HUES48 (cell line): ENCODE results near the gene SPRYD7.

Source experiments
- H3K27ac ChIP-seq: one replicate; pipeline ENCODE4 v1.7.0; 2013; ENCODE audit warnings: low read depth, low read length, inconsistent platforms
- H3K27me3 ChIP-seq: 2 replicates; pipeline ENCODE4 v1.6.1; 2013; ENCODE audit warnings: mild to moderate bottlenecking, low read length; ENCODE audit not compliant: control insufficient read depth, insufficient read depth
- H3K36me3 ChIP-seq: 2 replicates; pipeline ENCODE4 v1.6.1; 2013; ENCODE audit warnings: low read length; ENCODE audit not compliant: control insufficient read depth, insufficient read depth
- H3K4me1 ChIP-seq: 2 replicates; pipeline ENCODE4 v1.6.1; 2013; ENCODE audit warnings: mild to moderate bottlenecking, low read length; ENCODE audit not compliant: control insufficient read depth, insufficient read depth
- H3K4me3 ChIP-seq: 2 replicates; pipeline ENCODE4 v1.5.1; 2013; ENCODE audit warnings: mild to moderate bottlenecking, low read depth, low read length
- H3K9ac ChIP-seq: 2 replicates; pipeline ENCODE4 v1.6.1; 2013; ENCODE audit warnings: mild to moderate bottlenecking, low read depth, low read length, moderate library complexity
- H3K9me3 ChIP-seq: 2 replicates; pipeline ENCODE4 v1.6.1; 2013; ENCODE audit warnings: low read length; ENCODE audit not compliant: control insufficient read depth, insufficient read depth

SPRYD7 gene

GRCh38 chr13:49897713-49898112 lies 38.4 kb downstream of the SPRYD7 start:
- Histone ChIP-seq H3K4me1 (no peaks in the 10 kb centered on the region), H3K9me3 (no peaks in the 10 kb centered on the region), H3K36me3 (no peaks in the 10 kb centered on the region), H3K4me3 (no peak overlapping the region), H3K27ac (no peak overlapping the region), H3K27me3 (no peaks in the 10 kb centered on the region), H3K9ac (no peak overlapping the region)

GRCh38 chr13:49895826-49896225 lies 40.3 kb downstream of the SPRYD7 start:
- H3K9ac ChIP-seq: no peak overlapping the region
- H3K9me3 ChIP-seq: no peaks in the 10 kb centered on the region
- H3K36me3 ChIP-seq: no peaks in the 10 kb centered on the region
- H3K4me3 ChIP-seq: no peak overlapping the region
- H3K4me1 ChIP-seq: no peaks in the 10 kb centered on the region
- no peak overlapping the region for H3K27ac ChIP-seq
- no peaks in the 10 kb centered on the region for H3K27me3 ChIP-seq

DNA sequence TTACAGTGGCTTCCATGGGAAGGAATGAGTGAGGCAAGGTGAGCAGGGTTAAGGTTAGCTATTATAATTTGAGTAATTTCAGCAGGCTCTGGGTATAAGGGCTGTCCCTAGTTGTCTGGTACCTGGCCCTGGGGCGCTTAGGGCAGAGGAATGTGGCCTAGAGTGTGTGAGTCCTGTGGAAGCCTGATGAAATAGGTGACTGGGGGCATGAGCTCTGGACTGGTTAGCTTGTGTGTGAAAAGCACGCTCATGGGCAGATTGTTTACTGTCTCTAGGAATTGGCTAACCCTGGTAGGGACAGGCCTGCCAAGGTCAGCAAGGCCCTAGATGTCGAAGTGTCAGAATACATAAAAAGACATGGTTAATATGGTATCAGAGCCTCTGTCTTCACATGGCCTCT lies 42.5 kb downstream of the SPRYD7 start:
- H3K9ac ChIP-seq: no peak overlapping the region
- H3K4me3 ChIP-seq: no peak overlapping the region

GRCh38 chr13:49890376-49890775 lies 45.8 kb downstream of the SPRYD7 start:
- no peaks in the 10 kb centered on the region for H3K27me3 ChIP-seq
- H3K9ac ChIP-seq: no peak overlapping the region
- no peak overlapping the region for H3K27ac ChIP-seq
- H3K9me3 ChIP-seq: no peaks in the 10 kb centered on the region; the same call in 1 of the 2 replicates
- H3K4me3 ChIP-seq: no peak overlapping the region
- no peaks in the 10 kb centered on the region for H3K36me3 ChIP-seq
- no peaks in the 10 kb centered on the region for H3K4me1 ChIP-seq

More for the DNA sequence above, 42.5 kb downstream of the SPRYD7 start:
- H3K36me3 ChIP-seq: no peaks in the 10 kb centered on the region
- H3K27ac ChIP-seq: no peak overlapping the region
- no peaks in the 10 kb centered on the region; the same call in 1 of the 2 replicates for H3K9me3 ChIP-seq
- no peaks in the 10 kb centered on the region for H3K4me1 ChIP-seq
- no peaks in the 10 kb centered on the region for H3K27me3 ChIP-seq

DNA sequence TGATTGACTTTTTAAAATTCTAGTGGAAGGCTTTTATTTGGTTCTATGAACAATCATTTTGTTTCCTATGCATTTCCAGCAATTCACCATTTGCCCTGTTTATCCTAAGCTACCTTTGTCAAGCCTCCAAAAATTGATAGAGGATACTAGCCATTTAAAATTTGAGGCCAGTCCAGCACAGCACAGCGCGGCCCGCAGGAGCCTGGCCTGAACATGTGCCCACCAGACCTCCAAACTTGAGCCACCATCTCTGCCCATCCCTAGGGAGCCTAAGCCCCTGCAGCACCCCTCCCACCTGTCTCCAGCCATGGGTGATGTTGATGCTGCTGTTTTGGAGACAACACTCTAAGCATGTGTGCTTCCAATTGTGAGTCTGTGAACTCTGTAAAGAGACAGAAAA lies 57.5 kb downstream of the SPRYD7 start:
- no peaks in the 10 kb centered on the region for H3K36me3 ChIP-seq
- H3K27ac ChIP-seq: no peak overlapping the region
- no peaks in the 10 kb centered on the region for H3K4me1 ChIP-seq
- H3K9me3 ChIP-seq: peaks cover 45% of the 10 kb centered on the region
- H3K27me3 ChIP-seq: no peaks in the 10 kb centered on the region
- no peak overlapping the region for H3K9ac ChIP-seq
- peak overlapping the region; percentile 26; the same call in 1 of the 2 replicates for H3K4me3 ChIP-seq

- H3K9ac ChIP-seq: no peak overlapping the region
- no peak overlapping the region for H3K27ac ChIP-seq
- peaks cover 52% of the 10 kb centered on the region for H3K9me3 ChIP-seq
- H3K4me3 ChIP-seq: no peak overlapping the region
- H3K4me1 ChIP-seq: no peaks in the 10 kb centered on the region
- H3K27me3 ChIP-seq: no peaks in the 10 kb centered on the region
- no peaks in the 10 kb centered on the region for H3K36me3 ChIP-seq
Measured at GRCh38 chr13:49877629-49878218, 58.4 kb downstream of the SPRYD7 start.

- H3K9ac ChIP-seq: no peak overlapping the region
- H3K27ac ChIP-seq: no peak overlapping the region
- no peaks in the 10 kb centered on the region for H3K27me3 ChIP-seq
- no peaks in the 10 kb centered on the region for H3K4me1 ChIP-seq
- H3K36me3 ChIP-seq: no peaks in the 10 kb centered on the region
- peaks cover 49% of the 10 kb centered on the region for H3K9me3 ChIP-seq
- no peak overlapping the region for H3K4me3 ChIP-seq
Measured at GRCh38 chr13:49874430-49874829, 61.7 kb downstream of the SPRYD7 start.

DNA sequence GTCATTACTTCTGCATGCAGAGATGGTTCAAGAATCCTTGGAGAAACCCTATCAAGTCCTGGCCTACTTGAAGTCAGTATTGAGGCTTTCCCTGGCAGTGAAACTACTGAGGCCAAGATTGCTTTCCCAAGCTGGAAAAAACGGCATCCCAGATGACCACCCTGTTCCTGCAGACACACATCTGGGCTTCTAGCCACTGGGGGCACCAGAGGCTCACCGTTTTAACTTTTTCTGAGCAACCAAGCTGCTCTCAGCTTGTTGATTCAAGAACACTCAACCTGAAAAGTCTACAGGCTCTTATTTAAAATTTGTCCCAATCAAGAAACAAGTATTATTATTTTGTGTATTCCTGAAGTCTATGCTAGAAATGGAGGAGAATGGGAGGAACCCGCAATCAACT lies 66.6 kb downstream of the SPRYD7 start:
- Histone ChIP-seq H3K27ac (no peak overlapping the region), H3K36me3 (no peaks in the 10 kb centered on the region), H3K9ac (no peak overlapping the region), H3K9me3 (peaks cover 9% of the 10 kb centered on the region; the same call in 1 of the 2 replicates), H3K27me3 (no peaks in the 10 kb centered on the region), H3K4me1 (no peaks in the 10 kb centered on the region), H3K4me3 (no peak overlapping the region)

DNA sequence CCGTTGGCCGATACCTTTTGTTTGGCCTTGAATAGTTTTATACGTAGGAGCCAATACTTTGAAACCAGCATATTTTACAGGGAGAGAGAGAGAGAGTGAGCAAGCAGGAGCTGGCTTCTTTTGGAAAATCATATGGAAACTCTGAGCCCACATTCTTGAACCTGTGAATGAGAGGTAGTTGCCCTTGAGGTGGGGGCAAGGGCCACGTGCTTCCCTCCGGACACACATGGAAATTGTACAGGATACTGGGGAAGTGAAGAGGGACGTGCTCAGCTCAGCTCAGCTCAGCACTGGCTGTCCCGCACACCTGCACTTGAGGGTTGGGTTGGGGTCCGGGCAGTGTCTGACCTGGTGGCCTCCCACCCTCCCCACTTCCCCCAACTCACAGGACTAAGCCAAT lies 68.3 kb downstream of the SPRYD7 start:
- Histone ChIP-seq H3K4me1 (no peaks in the 10 kb centered on the region), H3K9me3 (no peaks in the 10 kb centered on the region), H3K27me3 (no peaks in the 10 kb centered on the region), H3K9ac (no peak overlapping the region), H3K4me3 (no peak overlapping the region), H3K27ac (no peak overlapping the region), H3K36me3 (no peaks in the 10 kb centered on the region)

DNA sequence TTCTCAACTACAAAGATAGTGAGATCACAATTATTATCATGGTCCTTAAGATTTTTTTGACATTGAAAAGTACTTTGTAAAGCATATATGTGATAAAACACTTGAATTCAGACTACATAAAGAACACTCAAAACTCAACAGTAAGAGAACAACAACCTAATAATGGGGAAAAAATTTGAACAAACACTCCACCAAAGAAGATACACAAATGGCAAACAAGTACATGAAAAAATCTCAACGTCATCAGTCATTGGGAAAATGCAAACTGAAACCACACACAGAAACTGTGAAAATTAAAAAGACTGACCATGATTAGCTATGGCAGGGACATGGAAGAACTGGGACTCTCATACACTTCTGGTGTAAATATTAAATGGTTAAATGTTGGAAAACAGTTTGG lies 70.9 kb downstream of the SPRYD7 start:
- Histone ChIP-seq H3K4me1 (no peaks in the 10 kb centered on the region), H3K27me3 (no peaks in the 10 kb centered on the region), H3K9me3 (no peaks in the 10 kb centered on the region)

GRCh38 chr13:49864509-49864908 lies 71.6 kb downstream of the SPRYD7 start:
- no peaks in the 10 kb centered on the region for H3K36me3 ChIP-seq
- H3K4me1 ChIP-seq: no peaks in the 10 kb centered on the region
- no peaks in the 10 kb centered on the region for H3K9me3 ChIP-seq
- no peak overlapping the region for H3K9ac ChIP-seq
- H3K27ac ChIP-seq: no peak overlapping the region
- H3K4me3 ChIP-seq: no peak overlapping the region
- no peaks in the 10 kb centered on the region for H3K27me3 ChIP-seq

More for the DNA sequence above, 70.9 kb downstream of the SPRYD7 start:
- Histone ChIP-seq H3K9ac (no peak overlapping the region), H3K27ac (no peak overlapping the region), H3K4me3 (no peak overlapping the region), H3K36me3 (no peaks in the 10 kb centered on the region)
